Gastroesophageal sphincter (tissue), 3 donors: ENCODE data around the gene UBC.

ENCODE experiments used
- CTCF ChIP-seq, 4 experiments: fragments of 200-600 bp in 2 of 4; fragments of 450-650 bp in 2 of 4; sonication (generic) in 1 of 4; IDR thresholded peaks; one replicate each; pipeline ENCODE4 v1.5.1; 2017 to 2019; ENCODE audit warnings: antibody characterized with exemption in 4 of 4, mild to moderate bottlenecking in 2 of 4, moderate library complexity in 2 of 4
- EP300 ChIP-seq: sonication (generic); formaldehyde crosslinking; IDR thresholded peaks from one replicate; pipeline ENCODE4 v1.6.1; 2017; ENCODE audit warnings: antibody characterized with exemption, mild to moderate bottlenecking
- POLR2A ChIP-seq, 2 donors: fragments of 450-650 bp; IDR thresholded peaks; one replicate each; pipeline ENCODE4 v1.6.1; 2017; ENCODE audit warnings: antibody characterized with exemption in 2 of 2, mild to moderate bottlenecking in 2 of 2, moderate library complexity in 1 of 2
- POLR2AphosphoS5 ChIP-seq: sonication (generic); formaldehyde crosslinking; IDR thresholded peaks from one replicate; pipeline ENCODE4 v1.6.1; 2017; ENCODE audit warnings: antibody characterized with exemption

GRCh38 chr12:124952295-124952694, 37.8 kb upstream of the UBC start:
- TF ChIP-seq CTCF (IDR thresholded peaks at IDR 0.05) (no peak), EP300 (no peak), POLR2A (IDR thresholded peaks at IDR 0.05) (no peak), POLR2AphosphoS5 (no peak)
